Measurements from ENCODE around the gene APOLD1.

The APOLD1 gene

GRCh38 chr12:12839873-12840579, 54.6 kb downstream of the APOLD1 start:
- peak; percentile 56 for DNase-seq (ENCODE audit: low spot score)

GRCh38 chr12:12840580-12840899, 55.1 kb downstream of the APOLD1 start:
- no peak for DNase-seq (ENCODE audit: low spot score)
